Ramos (cell line): ENCODE data around the gene BRK1.
"Not testable (repeated sequence)": the region's sequence is repeated elsewhere in the genome, so short reads cannot be mapped to it uniquely, and the experiment has no call there.

Experiments
- in situ Hi-C: fragments of 300-500 bp; cut with MboI; formaldehyde crosslinking; loops from one replicate; pipeline ENCODE4 v1.14.3; 2022; ENCODE audit warnings: low sequenced_read_pairs; ENCODE audit not compliant: unreplicated experiment

Gene BRK1

GRCh38 chr3:10142707-10143560 is 27.5 kb downstream of the BRK1 start:
- in situ Hi-C loops = no loop called here

GRCh38 chr3:10145685-10146084 is 30.2 kb downstream of the BRK1 start:
- in situ Hi-C loops = no loop called here

- in situ Hi-C loops = no loop called here
Observed at GRCh38 chr3:10149226-10149625, 33.8 kb downstream of the BRK1 start.

- in situ Hi-C loops = no loop called here
Observed at GRCh38 chr3:10150987-10151386, 35.5 kb downstream of the BRK1 start.

- in situ Hi-C loops = no loop called here
Observed at GRCh38 chr3:10154335-10155122, 39.1 kb downstream of the BRK1 start.

GRCh38 chr3:10155123-10155472 is 39.6 kb downstream of the BRK1 start:
- in situ Hi-C loops = no loop called here

- in situ Hi-C loops = no loop called here
Observed at GRCh38 chr3:10155658-10156057, 40.2 kb downstream of the BRK1 start.

- in situ Hi-C loops = no loop called here
Observed at GRCh38 chr3:10157031-10157430, 41.6 kb downstream of the BRK1 start.

GRCh38 chr3:10158555-10158954 is 43.1 kb downstream of the BRK1 start:
- in situ Hi-C loops = not testable (repeated sequence)

- in situ Hi-C loops = no loop called here
Observed at GRCh38 chr3:10160346-10160745, 44.9 kb downstream of the BRK1 start.

- in situ Hi-C loops = no loop called here
Observed at GRCh38 chr3:10160925-10161324, 45.5 kb downstream of the BRK1 start.

GRCh38 chr3:10162185-10162584 is 46.7 kb downstream of the BRK1 start:
- in situ Hi-C loops = no loop called here

GRCh38 chr3:10164201-10164545 is 48.7 kb downstream of the BRK1 start:
- in situ Hi-C loops = not testable (repeated sequence)

- in situ Hi-C loops = no loop called here
Observed at GRCh38 chr3:10164546-10165393, 49.3 kb downstream of the BRK1 start, which contains the start of gene IRAK2. Gene IRAK2, plus strand, starts transcription at chr3:10164919. Its CDS starts 36 bp downstream, at chr3:10164955.

- in situ Hi-C loops = no loop called here
Observed at GRCh38 chr3:10166213-10166604, 50.7 kb downstream of the BRK1 start.

GRCh38 chr3:10169000-10169496 is 53.6 kb downstream of the BRK1 start:
- in situ Hi-C loops = no loop called here

GRCh38 chr3:10170915-10171478 is 55.5 kb downstream of the BRK1 start:
- in situ Hi-C loops = no loop called here

GRCh38 chr3:10173095-10173925 is 57.8 kb downstream of the BRK1 start:
- in situ Hi-C loops = no loop called here

GRCh38 chr3:10173926-10174435 is 58.5 kb downstream of the BRK1 start:
- in situ Hi-C loops = no loop called here
